Transverse colon (tissue), 4 donors: Measurements from ENCODE around the gene TMPRSS11B.

Experiments
- CTCF ChIP-seq, 5 experiments: fragments of 200-600 bp in 3 of 5; fragments of 450-650 bp in 2 of 5; sonication (generic) in 3 of 5; IDR thresholded peaks; 1 replicate in 2 of 5; 2 replicates in 3 of 5; pipeline ENCODE4 v1.5.1; 2016 to 2017; ENCODE audit warnings: antibody characterized with exemption in 5 of 5, inconsistent platforms in 3 of 5, mild to moderate bottlenecking in 2 of 5, moderate library complexity in 1 of 5
- EP300 ChIP-seq: sonication (generic); formaldehyde crosslinking; IDR thresholded peaks from one replicate; pipeline ENCODE4 v1.6.1; 2017; ENCODE audit warnings: antibody characterized with exemption, low read depth
- POLR2A ChIP-seq: fragments of 450-650 bp; IDR thresholded peaks from one replicate; pipeline ENCODE4 v1.6.1; 2016; ENCODE audit warnings: antibody characterized with exemption, mild to moderate bottlenecking, moderate library complexity
- POLR2AphosphoS5 ChIP-seq, 3 donors: sonication (generic); formaldehyde crosslinking; IDR thresholded peaks; one replicate each; pipeline ENCODE4 v1.6.1; 2016; ENCODE audit warnings: antibody characterized with exemption in 3 of 3

GRCh38 chr4:68259191-68259590 is 13.7 kb upstream of the TMPRSS11B start:
- no peak for TF ChIP-seq CTCF (IDR thresholded peaks at IDR 0.05)
- TF ChIP-seq POLR2A, result no peak
- TF ChIP-seq EP300, result no peak
- TF ChIP-seq POLR2AphosphoS5 (IDR thresholded peaks at IDR 0.05), result no peak
